Neural crest cell (in vitro differentiated cells): ENCODE results near the gene CALB2. TPM values are rescaled to one million over a fixed set of nuclear protein-coding genes. Genes with fewer than 3 reads are reported as not detected.

ENCODE experiments used
- DNase-seq: peaks from one replicate; pipeline ENCODE4 v3.0.0; 2021; ENCODE audit warnings: low read depth, mixed read lengths, low spot score
- H3K27ac Mint-ChIP-seq: one replicate; pipeline ENCODE4 v1.8.0; 2021; ENCODE audit warnings: mild to moderate bottlenecking, mixed read lengths; ENCODE audit not compliant: unreplicated experiment
- H3K27me3 Mint-ChIP-seq: 2 replicates; pipeline ENCODE4 v1.8.0; 2021; ENCODE audit warnings: low read depth, mild to moderate bottlenecking, mixed read lengths
- H3K36me3 Mint-ChIP-seq: 2 replicates; pipeline ENCODE4 v1.8.0; 2021; ENCODE audit warnings: low read depth, mild to moderate bottlenecking, mixed read lengths
- H3K4me1 Mint-ChIP-seq: 2 replicates; pipeline ENCODE4 v1.8.0; 2021; ENCODE audit warnings: mixed read lengths
- H3K4me3 Mint-ChIP-seq: one replicate; pipeline ENCODE4 v1.8.0; 2021; ENCODE audit warnings: mild to moderate bottlenecking, mixed read lengths
- H3K9me3 Mint-ChIP-seq: 2 replicates; pipeline ENCODE4 v1.8.0; 2021; ENCODE audit warnings: mixed read lengths
- CTCF ChIP-seq: fragments of 200-600 bp; sonication (generic); conservative IDR thresholded peaks from 2 replicates; pipeline ENCODE4 v1.5.0; 2021; ENCODE audit warnings: antibody characterized with exemption, mild to moderate bottlenecking
- total RNA-seq: library from RNA; stranded (reverse); gene quantifications from 2 replicates; pipeline ENCODE4 v1.2.1, GENCODE V29; 2021

Gene CALB2
- total RNA-seq, 1 donor from 2014 or later = not detected

- Mint-ChIP-seq H3K36me3 (no peaks in the 10 kb centered on the region), H3K4me3 (no peak overlapping the region), H3K27me3 (peaks cover 15% of the 10 kb centered on the region), H3K9me3 (peaks cover 6% of the 10 kb centered on the region), H3K4me1 (peaks cover 14% of the 10 kb centered on the region), H3K27ac (no peak overlapping the region)
- TF ChIP-seq CTCF = no peak
- no peak for DNase-seq
These were observed 18.1 kb upstream of the CALB2 start for GRCh38 chr16:71340406-71340805.

GRCh38 chr16:71341881-71342280 lies 16.6 kb upstream of the CALB2 start:
- no peak for TF ChIP-seq CTCF
- H3K27me3 Mint-ChIP-seq = peaks cover 6% of the 10 kb centered on the region
- H3K4me1 Mint-ChIP-seq = peaks cover 14% of the 10 kb centered on the region
- no peaks in the 10 kb centered on the region for H3K36me3 Mint-ChIP-seq
- no peaks in the 10 kb centered on the region for H3K9me3 Mint-ChIP-seq
- H3K27ac Mint-ChIP-seq = no peak overlapping the region
- no peak overlapping the region for H3K4me3 Mint-ChIP-seq
- DNase-seq = no peak

- Mint-ChIP-seq H3K4me1 (peaks cover 14% of the 10 kb centered on the region), H3K27me3 (peaks cover 6% of the 10 kb centered on the region), H3K9me3 (no peaks in the 10 kb centered on the region), H3K36me3 (no peaks in the 10 kb centered on the region), H3K27ac (no peak overlapping the region), H3K4me3 (no peak overlapping the region)
- no peak for DNase-seq
- TF ChIP-seq CTCF = no peak
These were observed 15.4 kb upstream of the CALB2 start for GRCh38 chr16:71343078-71343477.

- peaks cover 8% of the 10 kb centered on the region for H3K27me3 Mint-ChIP-seq
- no peaks in the 10 kb centered on the region for H3K36me3 Mint-ChIP-seq
- DNase-seq = no peak
- H3K9me3 Mint-ChIP-seq = no peaks in the 10 kb centered on the region
- H3K4me3 Mint-ChIP-seq = no peak overlapping the region
- TF ChIP-seq CTCF = no peak
- no peak overlapping the region for H3K27ac Mint-ChIP-seq
- peaks cover 11% of the 10 kb centered on the region for H3K4me1 Mint-ChIP-seq
These were observed 14.1 kb upstream of the CALB2 start for GRCh38 chr16:71344315-71344905.

GRCh38 chr16:71345031-71345430 lies 13.5 kb upstream of the CALB2 start:
- DNase-seq = no peak
- H3K27ac Mint-ChIP-seq = no peak overlapping the region

More at GRCh38 chr16:71345031-71345430, 13.5 kb upstream of the CALB2 start:
- Mint-ChIP-seq H3K36me3 (no peaks in the 10 kb centered on the region), H3K27me3 (peaks cover 8% of the 10 kb centered on the region), H3K4me1 (peaks cover 11% of the 10 kb centered on the region), H3K9me3 (no peaks in the 10 kb centered on the region), H3K4me3 (no peak overlapping the region)
- TF ChIP-seq CTCF = no peak
